HepG2 (cell line): ENCODE results near the gene PROX1. TPM values are rescaled to one million over a fixed set of nuclear protein-coding genes. Genes with fewer than 3 reads are reported as not detected.

ENCODE experiments used
- ATAC-seq: fragments of 200-7000 bp; cut with Tn5 transposase; 3 replicates; pipeline ENCODE4 v1.9.1; 2020; ENCODE audit warnings: mild to moderate bottlenecking, moderate library complexity
- BruUV-seq: library from RNA; stranded (reverse); fragments of 400-500 nt; replicated peaks from 2 replicates; lab custom pipeline; 2021; lab: Mats Ljungman, UMichigan
- CTCF ChIA-PET: fragments of 300-600 bp; formaldehyde crosslinking; extraction: SDS; loops from one replicate; lab custom pipeline; 2021; ENCODE audit warnings: low total read pairs, inconsistent platforms, low intra/inter-chr PET ratio; lab: Yijun Ruan, JAX
- POLR2A ChIA-PET: fragments of 350-600 bp; sonication (Branson Sonifier 250); formaldehyde crosslinking; loops from one replicate; lab custom pipeline; 2020; ENCODE audit warnings: antibody characterized with exemption, inconsistent platforms; lab: Yijun Ruan, JAX
- DNase-seq: peaks from one replicate; pipeline ENCODE4 v3.0.0-alpha.2; 2015; ENCODE audit warnings: low spot score
- FAIRE-seq: peaks from 3 replicates; lab custom pipeline; 2011; peaks lifted over from hg19 to GRCh38; lab: Jason Lieb, UNC
- H2AFZ ChIP-seq: one replicate; pipeline ENCODE4 v1.6.1; 2011; ENCODE audit warnings: low read length, inconsistent platforms
- H3K27ac ChIP-seq: fragments of 300-600 bp; 3 replicates; pipeline ENCODE4 v1.8.0; 2011; ENCODE audit warnings: mixed run types, mild to moderate bottlenecking, mixed read lengths, low read length, inconsistent platforms; ENCODE audit not compliant: insufficient read depth; ENCODE audit errors: extremely low read length
- H3K27me3 ChIP-seq, 2 experiments: fragments of 200-600 bp in 1 of 2; 2 replicates in 1 of 2; 3 replicates in 1 of 2; pipeline versions ENCODE4 v1.6.0 to v1.8.0; 2011; ENCODE audit warnings: low read length in 2 of 2, mild to moderate bottlenecking in 2 of 2, moderate library complexity in 2 of 2, inconsistent platforms in 1 of 2; ENCODE audit not compliant: insufficient read depth in 2 of 2, control insufficient read depth in 1 of 2
- H3K36me3 ChIP-seq, 2 experiments: fragments of 200-600 bp in 1 of 2; replicated peaks in 1 of 2; 2 replicates in 1 of 2; 3 replicates in 1 of 2; pipeline versions ENCODE4 v1.5.1 to v1.8.0; 2011; ENCODE audit warnings: low read length in 2 of 2, inconsistent platforms in 1 of 2; ENCODE audit not compliant: insufficient read depth in 2 of 2, control insufficient read depth in 1 of 2
- H3K4me1 ChIP-seq: 2 replicates; pipeline ENCODE4 v1.5.1; 2012; ENCODE audit warnings: low read length, inconsistent platforms; ENCODE audit not compliant: insufficient read depth
- H3K4me2 ChIP-seq: 2 replicates; pipeline ENCODE4 v1.6.0; 2011; ENCODE audit warnings: low read depth, low read length, inconsistent platforms
- H3K4me3 ChIP-seq, 3 experiments: fragments of 200-600 bp in 1 of 3; sonication (generic), shearing (Covaris generic) in 1 of 3; replicated peaks in 1 of 3; 2 replicates each; pipeline ENCODE4 v1.5.1; 2011 to 2016; ENCODE audit warnings: low read length in 3 of 3, inconsistent platforms in 2 of 3, low read depth in 2 of 3, mild to moderate bottlenecking in 2 of 3, control low read depth in 1 of 3, mixed read lengths in 1 of 3; ENCODE audit not compliant: insufficient read depth in 1 of 3
- H3K79me2 ChIP-seq: one replicate; pipeline ENCODE4 v1.6.1; 2011; ENCODE audit warnings: low read length, inconsistent platforms; ENCODE audit not compliant: insufficient read depth
- H3K9ac ChIP-seq: 2 replicates; pipeline ENCODE4 v1.6.0; 2011; ENCODE audit warnings: mild to moderate bottlenecking, low read depth, low read length, inconsistent platforms; ENCODE audit not compliant: insufficient read depth
- H3K9me3 ChIP-seq: 2 replicates; pipeline ENCODE4 v1.5.1; 2012; ENCODE audit warnings: mild to moderate bottlenecking, low read length
- H4K20me1 ChIP-seq: 2 replicates; pipeline ENCODE4 v1.6.0; 2011; ENCODE audit warnings: inconsistent platforms, mild to moderate bottlenecking, low read length, moderate library complexity; ENCODE audit not compliant: insufficient read depth
- ELF4 ChIP-seq: sonication (generic); formaldehyde crosslinking; IDR thresholded peaks from 2 replicates; pipeline ENCODE4 v1.5.0; 2020; ENCODE audit warnings: missing genetic modification reagents, mild to moderate bottlenecking, moderate library complexity, borderline replicate concordance
- FOXA3 ChIP-seq: IDR thresholded peaks from 2 replicates; pipeline ENCODE4 v1.6.1; 2016; ENCODE audit warnings: missing genetic modification reagents, missing compliant biosample characterization
- GATAD2A ChIP-seq: IDR thresholded peaks from 2 replicates; pipeline ENCODE4 v1.6.1; 2016
- MYNN ChIP-seq: sonication (generic); formaldehyde crosslinking; IDR thresholded peaks from 2 replicates; pipeline ENCODE4 v1.4.0; 2020; ENCODE audit warnings: mild to moderate bottlenecking, low read depth, missing genetic modification reagents
- POGZ ChIP-seq: sonication (generic); formaldehyde crosslinking; IDR thresholded peaks from 2 replicates; pipeline ENCODE4 v1.4.0; 2020; ENCODE audit warnings: mild to moderate bottlenecking, missing genetic modification reagents
- POLR2AphosphoS2 ChIP-seq: IDR thresholded peaks from 2 replicates; pipeline ENCODE4 v1.6.1; 2011; ENCODE audit warnings: low read depth, low read length, improper control_type of control experiment
- SRSF1 ChIP-seq: fragments of 200-400 bp; formaldehyde crosslinking; optimal IDR thresholded peaks from 2 replicates; pipeline ENCODE3; 2017; ENCODE audit warnings: mild to moderate bottlenecking, low read depth, low read length, moderate library complexity
- ZBTB4 ChIP-seq: sonication (generic); formaldehyde crosslinking; IDR thresholded peaks from 2 replicates; pipeline ENCODE4 v1.4.0; 2020; ENCODE audit warnings: missing genetic modification reagents, mild to moderate bottlenecking, borderline replicate concordance
- ZNF124 ChIP-seq: sonication (generic); formaldehyde crosslinking; IDR thresholded peaks from 2 replicates; pipeline ENCODE4 v1.4.0; 2020; ENCODE audit warnings: missing genetic modification reagents
- ZNF704 ChIP-seq: sonication (generic); formaldehyde crosslinking; IDR thresholded peaks from 2 replicates; pipeline ENCODE4 v1.8.1; 2023; ENCODE audit warnings: mild to moderate bottlenecking, inconsistent platforms, moderate library complexity, missing genetic modification reagents, borderline replicate concordance
- WGBS: methylation state at CpG from one replicate; pipeline ENCODE4 v1.1.6; 2017; ENCODE audit warnings: low lambda C conversion rate; 5-methylcytosine and 5-hydroxymethylcytosine counted together
- in situ Hi-C: cut with HindIII; loops from 2 replicates; pipeline ENCODE4 v1.10.0; 2017; ENCODE audit warnings: low pct_unique_long_range_greater_than_20kb; ENCODE audit not compliant: extremely low pct_ligation_motif_present
- intact Hi-C: fragments of 100-400 bp; cut with micrococcal nuclease; formaldehyde crosslinking; loops from one replicate; pipeline ENCODE4 v1.10.0; 2022; ENCODE audit not compliant: unreplicated experiment
- polyA plus RNA-seq, 8 experiments: library from polyadenylated mRNA; depleted of rRNA in 3 of 8; stranded (reverse) in 7 of 8; unstranded in 1 of 8; fragments of >200 nt; fragmentation: Illumina TruSeq in 4 of 8; extraction: Trizol in 4 of 8; gene quantifications; 2 replicates each; pipeline versions ENCODE4 v1.2.1 to v1.2.3, GENCODE V29; 2011 to 2016; ENCODE audit warnings: low read depth in 4 of 8, missing spikeins in 1 of 8, mixed read lengths in 1 of 8; ENCODE audit not compliant: insufficient read depth in 1 of 8
- total RNA-seq, 5 experiments: library from RNA; depleted of rRNA; stranded (reverse); fragments of >200 nt; fragmentation: Illumina TruSeq; extraction: Trizol; gene quantifications; 2 replicates each; pipeline ENCODE4 v1.2.3, GENCODE V29; 2016; ENCODE audit warnings: low read depth in 1 of 5
- TF ChIP-seq, protein P1 (sequence below): sonication (generic); formaldehyde crosslinking; IDR thresholded peaks from 2 replicates; pipeline ENCODE4 v1.5.1; 2020; ENCODE audit warnings: missing genetic modification reagents, mild to moderate bottlenecking, borderline replicate concordance
- TF ChIP-seq, protein P2 (sequence below): sonication (generic); formaldehyde crosslinking; IDR thresholded peaks from 2 replicates; pipeline ENCODE4 v1.8.0; 2022; ENCODE audit warnings: low read depth, missing genetic modification reagents

PROX1 gene
- total and polyA plus RNA-seq, 2 of the 13 experiments (the other 11 are each of a cell fraction or from before 2014, with no cell fraction given), result 12.3 to 30.2 TPM

- Histone ChIP-seq H3K27ac (no peak overlapping the region), H3K9me3 (peaks cover 6% of the 10 kb centered on the region), H2AFZ (no peak overlapping the region), H3K4me1 (peaks cover 23% of the 10 kb centered on the region), H3K27me3 (no peaks in the 10 kb centered on the region), H4K20me1 (no peaks in the 10 kb centered on the region), H3K4me3 (no peak overlapping the region), H3K79me2 (no peaks in the 10 kb centered on the region), H3K4me2 (no peak overlapping the region), H3K9ac (no peak overlapping the region), H3K36me3 (no peaks in the 10 kb centered on the region)
- intact Hi-C loops, result no loop called here
- no TSS peak for BruUV-seq
- no peak for ATAC-seq
- no peak for DNase-seq
- FAIRE-seq, result peak; percentile 71
- ChIA-PET POLR2A (no interaction called here), CTCF (no interaction called here)
- WGBS, result 64% methylated on average over 5 of the region's 5 CpGs
- TF ChIP-seq GATAD2A (CRISPR knock-in tag) (peak; percentile 21; the same call in 1 of the 2 replicates), POLR2AphosphoS2 (no peak), MYNN (no peak), FOXA3 (CRISPR knock-in tag) (peak; percentile 48; the same call in 1 of the 2 replicates), POGZ (CRISPR knock-in tag) (0 out of 2 replicates have a peak, but pooled peaks have one; percentile 26)
- in situ Hi-C loops, result no loop called here
Observed at GRCh38 chr1:213938776-213939175, 49.0 kb upstream of the PROX1 start.

DNA sequence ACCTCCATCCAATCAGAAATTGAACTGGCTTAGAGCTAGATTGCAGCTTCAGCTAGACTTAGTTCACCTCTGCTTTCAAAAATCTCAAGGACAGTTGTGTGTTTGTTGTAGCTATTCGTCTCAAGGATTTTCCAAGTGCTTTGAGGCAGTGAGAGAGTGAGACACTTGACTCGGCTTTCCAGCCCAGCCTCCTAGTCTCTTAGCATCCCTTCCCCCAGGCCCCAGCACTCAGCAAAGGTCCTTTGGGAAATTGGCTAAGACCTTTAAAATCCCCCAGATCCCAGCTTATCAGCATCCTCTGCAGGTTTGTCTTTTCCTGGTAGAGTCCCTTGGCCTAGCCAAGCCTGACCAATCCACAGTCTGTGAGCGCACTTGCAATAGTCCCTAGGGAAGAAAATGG, 47.9 kb upstream of the PROX1 start:
- no peak for DNase-seq
- POLR2A ChIA-PET, result no interaction called here
- in situ Hi-C loops (no loop called here), intact Hi-C loops (no loop called here)
- Histone ChIP-seq H3K79me2 (no peaks in the 10 kb centered on the region), H3K36me3 (no peaks in the 10 kb centered on the region), H3K9ac (no peak overlapping the region), H4K20me1 (no peaks in the 10 kb centered on the region), H3K9me3 (peaks cover 6% of the 10 kb centered on the region), H3K27me3 (no peaks in the 10 kb centered on the region), H3K4me3 (no peak overlapping the region), H3K27ac (no peak overlapping the region), H3K4me1 (peaks cover 23% of the 10 kb centered on the region), H2AFZ (no peak overlapping the region), H3K4me2 (no peak overlapping the region)
- CTCF ChIA-PET, result no interaction called here
- no TSS peak for BruUV-seq
- 93% methylated on average over 3 of the region's 3 CpGs for WGBS
- ATAC-seq, result no peak
- no peak for FAIRE-seq
- TF ChIP-seq, protein P1, sequence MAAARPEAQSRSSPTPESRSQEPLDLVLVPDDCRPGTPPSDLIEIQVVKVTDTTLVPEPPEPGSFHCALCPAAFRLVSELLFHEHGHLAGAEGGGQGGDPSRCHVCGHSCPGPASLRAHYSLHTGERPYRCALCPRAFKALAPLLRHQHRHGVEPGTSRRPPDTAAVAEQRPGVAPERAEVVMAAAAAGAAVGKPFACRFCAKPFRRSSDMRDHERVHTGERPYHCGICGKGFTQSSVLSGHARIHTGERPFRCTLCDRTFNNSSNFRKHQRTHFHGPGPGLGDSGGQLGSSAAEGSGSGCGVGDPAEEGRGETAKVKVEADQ (CRISPR knock-in tag), result no peak
- TF ChIP-seq ELF4 (no peak), ZNF704 (CRISPR knock-in tag) (no peak), ZNF124 (no peak), SRSF1 (no peak), ZBTB4 (CRISPR knock-in tag) (no peak)
- TF ChIP-seq, protein P2, sequence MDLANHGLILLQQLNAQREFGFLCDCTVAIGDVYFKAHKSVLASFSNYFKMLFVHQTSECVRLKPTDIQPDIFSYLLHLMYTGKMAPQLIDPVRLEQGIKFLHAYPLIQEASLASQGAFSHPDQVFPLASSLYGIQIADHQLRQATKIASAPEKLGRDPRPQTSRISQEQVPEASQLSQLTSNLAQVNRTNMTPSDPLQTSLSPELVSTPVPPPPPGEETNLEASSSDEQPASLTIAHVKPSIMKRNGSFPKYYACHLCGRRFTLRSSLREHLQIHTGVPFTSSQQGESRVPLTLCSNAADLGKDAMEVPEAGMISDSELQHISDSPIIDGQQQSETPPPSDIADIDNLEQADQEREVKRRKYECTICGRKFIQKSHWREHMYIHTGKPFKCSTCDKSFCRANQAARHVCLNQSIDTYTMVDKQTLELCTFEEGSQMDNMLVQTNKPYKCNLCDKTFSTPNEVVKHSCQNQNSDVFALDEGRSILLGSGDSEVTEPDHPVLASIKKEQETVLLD (CRISPR knock-in tag), result no peak
